PFSK-1 (cell line): ENCODE results near the gene RGS19.

ENCODE experiments used
- FOXP2 ChIP-seq: optimal IDR thresholded peaks from 2 replicates; pipeline ENCODE3; 2011; ENCODE audit warnings: borderline replicate concordance, control low read depth, inconsistent platforms; ENCODE audit not compliant: insufficient read depth; ENCODE audit errors: extremely low read length, extremely low read depth
- POLR2AphosphoS5 ChIP-seq: IDR thresholded peaks from 2 replicates; pipeline ENCODE4 v1.6.1; 2012; ENCODE audit warnings: low read depth, mild to moderate bottlenecking, control low read depth, low read length, moderate library complexity
- REST ChIP-seq, 2 experiments: IDR thresholded peaks; 2 replicates each; pipeline versions ENCODE4 v1.6.1 to v1.8.0; 2011 to 2012; ENCODE audit warnings: low read depth in 2 of 2, low read length in 2 of 2, control low read depth in 1 of 2, inconsistent platforms in 1 of 2, mild to moderate bottlenecking in 1 of 2, moderate library complexity in 1 of 2; ENCODE audit not compliant: insufficient read depth in 1 of 2
- SIN3A ChIP-seq: IDR thresholded peaks from 2 replicates; pipeline ENCODE4 v1.6.1; 2012; ENCODE audit warnings: mild to moderate bottlenecking, low read length, moderate library complexity, borderline replicate concordance; ENCODE audit not compliant: insufficient read depth
- TAF1 ChIP-seq: IDR thresholded peaks from 2 replicates; pipeline ENCODE4 v1.6.1; 2012; ENCODE audit warnings: low read length, control low read depth, borderline replicate concordance; ENCODE audit not compliant: insufficient read depth

GRCh38 chr20:64110411-64111068 is 31.2 kb upstream of the RGS19 start:
- TF ChIP-seq POLR2AphosphoS5 = no peak
- no peak for TF ChIP-seq REST (IDR thresholded peaks at IDR 0.05; ENCODE audit: insufficient read depth in 1 of 2, low read depth in 2 of 2, low read length in 2 of 2)
- no peak for TF ChIP-seq TAF1
- no peak for TF ChIP-seq FOXP2
- TF ChIP-seq SIN3A = no peak
